ENCODE data around the gene ZNF554.

The ZNF554 gene

DNA sequence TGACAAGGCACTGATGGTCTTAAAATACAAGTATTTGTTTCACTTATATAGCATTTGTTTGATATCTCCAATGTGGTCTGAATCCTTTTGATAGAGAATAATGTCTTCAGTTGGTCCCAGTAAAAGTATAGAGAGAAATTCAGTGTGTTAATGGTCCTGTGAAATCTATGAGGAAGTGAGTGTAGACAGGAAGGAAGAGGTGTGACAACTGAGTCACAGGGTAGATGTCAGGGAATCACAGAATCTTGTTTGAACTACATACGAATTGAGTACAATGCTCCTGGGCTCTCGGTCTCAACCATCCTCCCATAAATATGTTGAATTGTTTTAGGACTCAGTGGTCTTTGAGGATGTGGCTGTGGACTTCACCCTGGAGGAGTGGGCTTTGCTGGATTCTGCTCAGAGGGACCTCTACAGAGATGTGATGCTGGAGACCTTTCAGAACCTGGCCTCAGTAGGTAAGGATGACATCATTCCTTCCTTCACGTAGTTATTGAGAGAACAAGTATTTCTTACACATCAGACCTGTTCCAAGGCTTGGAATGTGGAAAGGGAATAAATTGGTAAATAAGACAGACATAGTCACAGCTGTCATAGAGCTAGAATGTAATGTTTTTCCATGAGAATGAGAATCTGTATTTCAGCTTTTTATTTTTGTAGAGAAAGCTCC is 30.7 kb downstream of the ZNF554 start:
- Histone ChIP-seq H3K4me3 (ENCODE audit: low read length) (no peak overlapping the region), H3K4me1 (ENCODE audit: control insufficient read depth, low read depth, low read length) (no peaks in the 10 kb centered on the region), H3K27me3 (ENCODE audit: insufficient read depth, low read length, poor library complexity) (no peaks in the 10 kb centered on the region), H3K4me2 (ENCODE audit: low read length) (no peak overlapping the region), H3K23ac (ENCODE audit: low read length) (no peak overlapping the region), H3K27ac (ENCODE audit: low read depth, low read length) (no peak overlapping the region), H3K56ac (ENCODE audit: low read length) (no peak overlapping the region), H3K79me2 (ENCODE audit: control insufficient read depth, insufficient read depth, low read length) (no peaks in the 10 kb centered on the region), H4K5ac (ENCODE audit: low read length) (no peak overlapping the region), H3K9ac (ENCODE audit: low read length) (no peak overlapping the region), H3K79me1 (ENCODE audit: low read length) (no peaks in the 10 kb centered on the region), H2BK15ac (replicated peaks; ENCODE audit: low read depth) (no peak overlapping the region), H3K18ac (ENCODE audit: low read length) (no peak overlapping the region), H2BK5ac (ENCODE audit: low read length) (no peak overlapping the region), H3K4ac (ENCODE audit: low read depth, low read length) (no peak overlapping the region), H2BK120ac (ENCODE audit: low read depth, low read length) (no peak overlapping the region), H4K8ac (ENCODE audit: low read depth, low read length) (no peak overlapping the region), H3K36me3 (ENCODE audit: control insufficient read depth, insufficient read depth, low read length) (peaks cover 3% of the 10 kb centered on the region), H2AK5ac (ENCODE audit: low read length) (no peak overlapping the region)
- WGBS (ENCODE audit: extremely low coverage, insufficient coverage, low lambda C conversion rate): no CpG with 5 or more reads among the region's 3 CpGs
- no peak for DNase-seq

DNA sequence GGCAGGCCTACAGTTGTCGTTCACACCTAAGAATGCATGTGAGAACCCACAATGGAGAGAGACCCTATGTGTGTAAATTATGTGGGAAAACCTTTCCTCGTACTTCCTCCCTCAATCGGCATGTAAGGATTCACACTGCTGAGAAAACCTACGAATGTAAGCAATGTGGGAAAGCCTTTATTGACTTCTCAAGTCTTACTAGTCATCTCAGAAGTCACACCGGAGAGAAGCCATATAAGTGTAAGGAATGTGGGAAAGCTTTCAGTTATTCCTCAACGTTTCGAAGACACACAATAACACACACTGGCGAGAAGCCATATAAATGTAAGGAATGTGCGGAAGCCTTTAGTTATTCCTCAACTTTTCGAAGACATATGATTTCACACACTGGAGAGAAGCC is 32.9 kb downstream of the ZNF554 start:
- Histone ChIP-seq H3K4me2 (ENCODE audit: low read length) (no peak overlapping the region), H2BK120ac (ENCODE audit: low read depth, low read length) (no peak overlapping the region), H3K27ac (ENCODE audit: low read depth, low read length) (no peak overlapping the region), H3K79me1 (ENCODE audit: low read length) (no peaks in the 10 kb centered on the region), H3K23ac (ENCODE audit: low read length) (no peak overlapping the region), H4K8ac (ENCODE audit: low read depth, low read length) (no peak overlapping the region), H3K27me3 (ENCODE audit: insufficient read depth, low read length, poor library complexity) (no peaks in the 10 kb centered on the region), H3K4me3 (ENCODE audit: low read length) (peak overlapping the region; percentile 21), H3K9ac (ENCODE audit: low read length) (no peak overlapping the region), H3K36me3 (ENCODE audit: control insufficient read depth, insufficient read depth, low read length) (peaks cover 3% of the 10 kb centered on the region), H3K56ac (ENCODE audit: low read length) (no peak overlapping the region), H4K5ac (ENCODE audit: low read length) (no peak overlapping the region), H3K4ac (ENCODE audit: low read depth, low read length) (no peak overlapping the region), H3K18ac (ENCODE audit: low read length) (no peak overlapping the region), H3K4me1 (ENCODE audit: control insufficient read depth, low read depth, low read length) (no peaks in the 10 kb centered on the region), H2BK15ac (replicated peaks; ENCODE audit: low read depth) (no peak overlapping the region), H2BK5ac (ENCODE audit: low read length) (no peak overlapping the region), H2AK5ac (ENCODE audit: low read length) (no peak overlapping the region), H3K79me2 (ENCODE audit: control insufficient read depth, insufficient read depth, low read length) (no peaks in the 10 kb centered on the region)
- no CpG with 5 or more reads among the region's 10 CpGs for WGBS (ENCODE audit: extremely low coverage, insufficient coverage, low lambda C conversion rate)
- peak; percentile 35 for DNase-seq

DNA sequence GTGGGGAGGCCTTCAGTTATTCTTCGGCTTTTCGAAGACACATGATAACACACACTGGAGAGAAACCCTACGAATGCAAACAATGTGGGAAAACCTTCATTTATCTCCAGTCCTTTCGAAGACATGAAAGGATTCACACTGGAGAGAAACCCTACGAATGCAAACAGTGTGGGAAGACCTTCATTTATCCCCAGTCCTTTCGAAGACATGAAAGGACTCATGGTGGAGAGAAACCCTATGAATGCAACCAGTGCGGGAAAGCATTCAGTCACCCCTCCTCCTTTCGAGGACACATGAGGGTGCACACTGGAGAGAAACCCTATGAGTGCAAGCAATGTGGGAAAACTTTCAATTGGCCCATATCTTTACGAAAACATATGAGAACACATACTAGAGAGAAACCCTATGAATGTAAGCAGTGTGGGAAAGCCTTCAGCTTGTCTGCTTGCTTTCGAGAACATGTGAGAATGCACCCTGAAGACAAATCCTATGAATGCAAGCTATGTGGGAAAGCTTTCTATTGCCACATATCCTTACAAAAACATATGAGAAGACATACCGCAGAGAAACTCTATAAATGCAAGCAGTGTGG is 33.4 kb downstream of the ZNF554 start:
- WGBS (ENCODE audit: extremely low coverage, insufficient coverage, low lambda C conversion rate): no CpG with 5 or more reads among the region's 11 CpGs
- Histone ChIP-seq H2BK15ac (replicated peaks; ENCODE audit: low read depth) (no peak overlapping the region), H3K4ac (ENCODE audit: low read depth, low read length) (no peak overlapping the region), H3K23ac (ENCODE audit: low read length) (no peak overlapping the region), H3K79me1 (ENCODE audit: low read length) (no peaks in the 10 kb centered on the region), H3K4me1 (ENCODE audit: control insufficient read depth, low read depth, low read length) (no peaks in the 10 kb centered on the region), H3K36me3 (ENCODE audit: control insufficient read depth, insufficient read depth, low read length) (peaks cover 3% of the 10 kb centered on the region), H3K79me2 (ENCODE audit: control insufficient read depth, insufficient read depth, low read length) (no peaks in the 10 kb centered on the region), H3K18ac (ENCODE audit: low read length) (no peak overlapping the region), H3K4me2 (ENCODE audit: low read length) (no peak overlapping the region), H2BK120ac (ENCODE audit: low read depth, low read length) (no peak overlapping the region), H2AK5ac (ENCODE audit: low read length) (no peak overlapping the region), H4K5ac (ENCODE audit: low read length) (no peak overlapping the region), H4K8ac (ENCODE audit: low read depth, low read length) (no peak overlapping the region), H3K56ac (ENCODE audit: low read length) (no peak overlapping the region), H2BK5ac (ENCODE audit: low read length) (no peak overlapping the region), H3K4me3 (ENCODE audit: low read length) (peak overlapping the region; percentile 26), H3K27ac (ENCODE audit: low read depth, low read length) (no peak overlapping the region), H3K27me3 (ENCODE audit: insufficient read depth, low read length, poor library complexity) (no peaks in the 10 kb centered on the region), H3K9ac (ENCODE audit: low read length) (no peak overlapping the region)
- peak; percentile 18 for DNase-seq

GRCh38 chr19:2854849-2855248 is 35.2 kb downstream of the ZNF554 start:
- no peak overlapping the region for H3K27ac ChIP-seq (ENCODE audit: low read depth, low read length)
- no CpG with 5 or more reads among the region's 3 CpGs for WGBS (ENCODE audit: extremely low coverage, insufficient coverage, low lambda C conversion rate)
- H3K9ac ChIP-seq (ENCODE audit: low read length): no peak overlapping the region
- no peak overlapping the region for H3K4me3 ChIP-seq (ENCODE audit: low read length)
- H3K18ac ChIP-seq (ENCODE audit: low read length): no peak overlapping the region
- H3K4ac ChIP-seq (ENCODE audit: low read depth, low read length): no peak overlapping the region
- H2AK5ac ChIP-seq (ENCODE audit: low read length): no peak overlapping the region
- no peaks in the 10 kb centered on the region for H3K27me3 ChIP-seq (ENCODE audit: insufficient read depth, low read length, poor library complexity)
- no peaks in the 10 kb centered on the region for H3K79me1 ChIP-seq (ENCODE audit: low read length)
- H3K79me2 ChIP-seq (ENCODE audit: control insufficient read depth, insufficient read depth, low read length): no peaks in the 10 kb centered on the region
- H2BK15ac ChIP-seq (replicated peaks; ENCODE audit: low read depth): no peak overlapping the region
- no peak overlapping the region for H2BK120ac ChIP-seq (ENCODE audit: low read depth, low read length)
- H3K4me1 ChIP-seq (ENCODE audit: control insufficient read depth, low read depth, low read length): no peaks in the 10 kb centered on the region
- no peak overlapping the region for H3K56ac ChIP-seq (ENCODE audit: low read length)
- H3K4me2 ChIP-seq (ENCODE audit: low read length): no peak overlapping the region
- H3K36me3 ChIP-seq (ENCODE audit: control insufficient read depth, insufficient read depth, low read length): peaks cover 3% of the 10 kb centered on the region
- H3K23ac ChIP-seq (ENCODE audit: low read length): no peak overlapping the region
- H4K8ac ChIP-seq (ENCODE audit: low read depth, low read length): no peak overlapping the region
- DNase-seq: no peak
- no peak overlapping the region for H2BK5ac ChIP-seq (ENCODE audit: low read length)
- no peak overlapping the region for H4K5ac ChIP-seq (ENCODE audit: low read length)

DNA sequence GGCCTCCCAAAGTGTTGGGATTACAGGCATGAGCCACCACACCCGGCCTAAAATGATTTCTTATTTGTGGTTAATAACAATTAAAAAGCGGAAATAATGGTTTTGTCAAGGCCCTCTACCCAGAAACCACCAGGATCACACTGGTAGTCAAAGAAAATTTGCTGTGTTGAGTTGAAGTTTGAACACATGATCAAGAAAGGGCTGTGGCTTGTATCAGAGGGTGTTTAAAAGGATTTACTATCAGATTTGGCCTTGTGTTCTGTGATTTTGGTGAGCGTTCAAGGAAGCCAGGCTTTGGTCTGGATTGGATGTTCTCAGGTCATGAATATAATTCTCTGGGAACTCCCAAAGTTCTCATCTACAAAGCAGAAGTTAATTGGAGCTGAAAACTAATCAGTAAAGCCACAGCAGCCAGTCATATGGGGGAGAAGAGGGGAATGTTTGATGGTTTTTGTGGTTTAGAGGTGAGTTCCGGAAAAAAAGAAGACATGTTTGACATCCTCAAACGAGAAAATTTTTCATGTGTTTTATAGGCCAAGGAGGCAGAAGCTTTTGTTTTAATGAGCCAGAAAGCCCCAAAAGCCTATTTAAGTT is 36.9 kb downstream of the ZNF554 start:
- Histone ChIP-seq H3K4me2 (ENCODE audit: low read length) (no peak overlapping the region), H3K56ac (ENCODE audit: low read length) (no peak overlapping the region), H3K79me1 (ENCODE audit: low read length) (no peaks in the 10 kb centered on the region), H4K8ac (ENCODE audit: low read depth, low read length) (no peak overlapping the region), H3K4me1 (ENCODE audit: control insufficient read depth, low read depth, low read length) (no peaks in the 10 kb centered on the region), H2BK15ac (replicated peaks; ENCODE audit: low read depth) (no peak overlapping the region), H3K9ac (ENCODE audit: low read length) (no peak overlapping the region), H4K5ac (ENCODE audit: low read length) (no peak overlapping the region), H3K79me2 (ENCODE audit: control insufficient read depth, insufficient read depth, low read length) (no peaks in the 10 kb centered on the region), H3K4ac (ENCODE audit: low read depth, low read length) (no peak overlapping the region), H3K27me3 (ENCODE audit: insufficient read depth, low read length, poor library complexity) (no peaks in the 10 kb centered on the region), H3K27ac (ENCODE audit: low read depth, low read length) (no peak overlapping the region), H3K4me3 (ENCODE audit: low read length) (no peak overlapping the region), H2AK5ac (ENCODE audit: low read length) (no peak overlapping the region), H2BK120ac (ENCODE audit: low read depth, low read length) (no peak overlapping the region), H3K18ac (ENCODE audit: low read length) (no peak overlapping the region), H2BK5ac (ENCODE audit: low read length) (no peak overlapping the region), H3K36me3 (ENCODE audit: control insufficient read depth, insufficient read depth, low read length) (peaks cover 3% of the 10 kb centered on the region), H3K23ac (ENCODE audit: low read length) (no peak overlapping the region)
- no CpG with 5 or more reads among the region's 5 CpGs for WGBS (ENCODE audit: extremely low coverage, insufficient coverage, low lambda C conversion rate)
- no peak for DNase-seq
